Stromal cell of bone marrow (primary cell): ENCODE data around the gene USP17L18.
"Not testable (repeated sequence)": the region's sequence is repeated elsewhere in the genome, so short reads cannot be mapped to it uniquely, and the experiment has no call there.

Experiments used
- DNase-seq: peaks from one replicate; pipeline ENCODE4 v3.0.0-alpha.2; 2012; ENCODE audit warnings: low read depth

Gene USP17L18

GRCh38 chr4:9247953-9248680 is at the start of gene USP17L18:
Gene USP17L18, plus strand, starts transcription at chr4:9248630. Its CDS starts 0 bp downstream, at chr4:9248630.
- not testable (repeated sequence) for DNase-seq

- DNase-seq: not testable (repeated sequence)
Measured at GRCh38 chr4:9210357-9210756, 38.1 kb upstream of the USP17L18 start, which contains the start of gene USP17L10. Gene USP17L10, plus strand, starts transcription at chr4:9210657. Its CDS starts 0 bp downstream, at chr4:9210657.

- DNase-seq: not testable (repeated sequence)
Measured at GRCh38 chr4:9214701-9215100, 33.7 kb upstream of the USP17L18 start.

- DNase-seq: not testable (repeated sequence)
Measured at GRCh38 chr4:9215105-9215504, 33.3 kb upstream of the USP17L18 start, which contains the start of gene USP17L11. Gene USP17L11, plus strand, starts transcription at chr4:9215405. Its CDS starts 0 bp downstream, at chr4:9215405.

- not testable (repeated sequence) for DNase-seq
Measured at GRCh38 chr4:9219852-9220251, 28.6 kb upstream of the USP17L18 start, which contains the start of gene USP17L12. Gene USP17L12, plus strand, starts transcription at chr4:9220152. Its CDS starts 0 bp downstream, at chr4:9220152.

GRCh38 chr4:9224596-9224995 is 23.8 kb upstream of the USP17L18 start, which contains the start of gene USP17L13:
Gene USP17L13, plus strand, starts transcription at chr4:9224896. Its CDS starts 0 bp downstream, at chr4:9224896.
- DNase-seq: not testable (repeated sequence)

GRCh38 chr4:9230249-9230648 is 18.2 kb upstream of the USP17L18 start:
- DNase-seq: not testable (repeated sequence)

- DNase-seq: not testable (repeated sequence)
Measured at GRCh38 chr4:9234085-9234484, 14.3 kb upstream of the USP17L18 start, which contains the start of gene USP17L15. Gene USP17L15, plus strand, starts transcription at chr4:9234385. Its CDS starts 0 bp downstream, at chr4:9234385.

GRCh38 chr4:9238461-9238860 is 10.0 kb upstream of the USP17L18 start:
- DNase-seq: not testable (repeated sequence)

GRCh38 chr4:9243579-9243978 is 4.9 kb upstream of the USP17L18 start, which contains the start of gene USP17L17:
Gene USP17L17, plus strand, starts transcription at chr4:9243879. Its CDS starts 0 bp downstream, at chr4:9243879.
- not testable (repeated sequence) for DNase-seq

- DNase-seq: not testable (repeated sequence)
Measured at GRCh38 chr4:9253078-9253477, 4.6 kb downstream of the USP17L18 start, which contains the start of gene USP17L19. Gene USP17L19, plus strand, starts transcription at chr4:9253378. Its CDS starts 0 bp downstream, at chr4:9253378.

GRCh38 chr4:9257824-9258223 is 9.4 kb downstream of the USP17L18 start, which contains the start of gene USP17L20:
Gene USP17L20, plus strand, starts transcription at chr4:9258124. Its CDS starts 0 bp downstream, at chr4:9258124.
- DNase-seq: not testable (repeated sequence)

GRCh38 chr4:9262572-9262971 is 14.1 kb downstream of the USP17L18 start, which contains the start of gene USP17L21:
Gene USP17L21, plus strand, starts transcription at chr4:9262872. Its CDS starts 0 bp downstream, at chr4:9262872.
- DNase-seq: not testable (repeated sequence)

- not testable (repeated sequence) for DNase-seq
Measured at GRCh38 chr4:9267319-9267718, 18.9 kb downstream of the USP17L18 start, which contains the start of gene USP17L22. Gene USP17L22, plus strand, starts transcription at chr4:9267619. Its CDS starts 0 bp downstream, at chr4:9267619.

- not testable (repeated sequence) for DNase-seq
Measured at GRCh38 chr4:9271719-9272118, 23.3 kb downstream of the USP17L18 start.
